ENCODE measurements around the gene ZKSCAN4. TPM values are rescaled to one million over a fixed set of nuclear protein-coding genes. Genes with fewer than 3 reads are reported as not detected.

Gene ZKSCAN4
- total RNA-seq, result 4.8 and 6.0 TPM in 2 replicates

DNA sequence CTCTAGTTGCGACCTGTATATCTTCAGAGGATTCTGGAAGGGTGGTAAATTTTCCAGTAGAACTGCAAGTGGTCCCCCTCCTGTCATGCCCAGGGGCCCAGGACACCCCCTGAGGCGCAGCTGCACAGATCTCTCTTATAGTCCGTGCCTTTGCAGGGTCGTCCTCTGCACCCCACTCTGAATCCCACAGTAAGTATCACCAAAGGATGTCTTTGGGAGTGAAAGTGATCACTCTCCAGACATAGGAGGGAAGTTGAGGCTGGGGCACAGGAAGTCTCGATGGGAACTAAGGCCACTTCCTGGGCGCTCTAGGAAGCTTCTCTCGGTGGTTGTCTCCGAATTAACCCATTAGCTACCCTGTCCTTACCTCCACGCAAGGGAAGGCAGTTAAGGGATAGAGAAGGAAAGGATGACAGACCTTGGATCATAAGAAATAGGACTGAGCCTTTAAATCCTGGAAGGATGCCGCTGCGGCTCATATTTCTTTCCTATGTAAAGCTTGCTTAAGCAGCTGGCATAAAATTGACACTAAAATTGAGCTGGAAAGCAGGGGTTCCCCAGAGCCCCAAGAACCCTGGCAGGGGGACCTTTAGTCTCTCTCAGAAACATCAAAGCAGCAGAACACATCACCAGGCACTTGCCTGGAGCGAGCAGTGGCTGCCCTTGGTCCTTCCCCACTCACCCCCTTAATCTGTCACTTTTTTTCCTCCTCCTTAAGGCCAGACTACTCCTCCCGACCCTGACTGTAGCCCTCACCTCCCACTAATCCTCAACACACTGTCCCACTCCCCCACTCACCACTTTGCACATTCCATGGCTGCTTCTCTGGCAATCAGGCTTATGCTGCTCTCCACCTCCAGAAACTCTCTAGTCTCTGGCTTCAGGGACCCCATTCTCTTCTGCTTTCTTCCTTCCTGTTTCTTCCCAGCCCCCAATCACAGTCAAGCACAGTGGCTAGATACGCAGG lies at the start of gene ZKSCAN4:
TSS of gene ZKSCAN4 (minus strand) at position 261 of the 967 bp plus-strand sequence. CDS start 289 bp downstream, outside the sequence.

DNA sequence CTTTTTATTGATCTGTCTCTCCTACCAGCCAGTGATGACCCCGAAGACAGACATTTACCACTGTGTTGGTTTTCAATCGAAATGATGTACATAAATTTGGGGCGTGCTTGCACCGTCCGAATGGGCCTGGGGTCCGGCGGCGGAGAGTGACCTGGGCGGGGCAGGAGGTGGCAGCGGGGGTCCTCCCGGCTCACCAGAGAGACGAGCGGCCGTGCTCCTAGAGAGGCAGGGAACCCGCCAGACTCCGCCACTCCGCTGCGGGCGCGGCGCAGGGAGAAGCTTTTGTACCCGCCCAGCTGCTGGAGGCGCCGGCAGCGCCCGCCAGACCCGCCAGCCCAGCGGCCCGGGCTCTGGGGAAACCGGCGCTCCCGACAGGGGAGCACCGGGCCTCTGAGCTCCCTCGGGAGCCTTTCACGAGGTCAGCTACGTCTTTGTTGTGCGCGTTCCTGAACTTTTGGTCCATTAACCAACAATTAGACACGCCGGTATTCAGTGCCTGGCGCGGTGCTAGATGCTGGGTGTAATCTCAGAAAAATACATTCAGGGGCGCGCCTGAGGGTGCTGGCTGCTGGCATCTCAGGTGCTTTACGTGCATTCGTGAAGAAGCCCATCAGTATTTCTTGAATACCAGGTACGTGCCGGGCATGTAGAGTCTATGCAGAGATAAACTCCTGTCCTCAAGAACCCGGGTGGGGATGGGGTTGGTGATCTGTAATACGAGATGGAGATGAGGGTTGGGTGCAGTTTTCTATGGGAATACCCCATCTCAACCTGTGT lies 29.4 kb upstream of the ZKSCAN4 start, which contains the start of gene PGBD1:
TSS of gene PGBD1 (plus strand) at position 285 of the 777 bp plus-strand sequence. CDS start 2,242 bp downstream, outside the sequence.

DNA sequence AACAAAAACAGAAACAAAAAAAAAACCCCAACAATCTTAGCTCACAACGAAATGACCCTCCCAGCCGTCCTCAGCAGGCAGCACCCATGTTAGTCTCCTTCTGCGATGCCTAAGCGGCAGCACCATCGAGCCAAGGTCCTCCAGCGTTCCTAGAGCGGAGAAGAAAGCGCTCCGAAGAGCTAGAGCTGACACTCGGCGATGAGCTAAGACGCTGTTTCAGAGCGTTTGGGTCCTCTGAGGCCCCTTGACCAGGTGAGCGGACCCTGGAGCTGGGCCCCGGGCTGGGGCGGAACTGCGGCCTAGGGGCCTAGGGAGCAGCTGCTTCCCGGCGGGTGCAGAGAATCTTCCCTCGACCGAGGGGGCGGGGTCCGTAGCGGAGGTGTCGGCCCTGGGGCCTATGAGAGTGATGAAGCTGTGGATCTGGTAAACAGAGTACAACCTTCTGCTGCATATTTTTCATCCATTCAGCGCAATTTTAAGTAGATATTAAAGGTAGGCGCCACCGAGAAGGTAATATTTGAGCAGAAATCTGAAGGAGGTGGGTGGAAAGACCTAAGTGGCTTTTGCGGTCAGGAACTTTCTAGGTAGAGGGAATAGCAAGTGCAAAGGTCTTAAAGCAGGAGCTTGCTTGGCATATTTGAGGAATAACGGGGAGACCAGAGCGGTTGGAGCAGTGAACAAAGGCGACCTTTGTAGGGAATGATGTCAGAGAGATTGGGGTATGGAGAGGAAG lies 15.1 kb upstream of the ZKSCAN4 start, which contains the start of gene ZSCAN26:
TSS of gene ZSCAN26 (plus strand) at position 182 of the 733 bp plus-strand sequence. CDS start 4,777 bp downstream, outside the sequence.

DNA sequence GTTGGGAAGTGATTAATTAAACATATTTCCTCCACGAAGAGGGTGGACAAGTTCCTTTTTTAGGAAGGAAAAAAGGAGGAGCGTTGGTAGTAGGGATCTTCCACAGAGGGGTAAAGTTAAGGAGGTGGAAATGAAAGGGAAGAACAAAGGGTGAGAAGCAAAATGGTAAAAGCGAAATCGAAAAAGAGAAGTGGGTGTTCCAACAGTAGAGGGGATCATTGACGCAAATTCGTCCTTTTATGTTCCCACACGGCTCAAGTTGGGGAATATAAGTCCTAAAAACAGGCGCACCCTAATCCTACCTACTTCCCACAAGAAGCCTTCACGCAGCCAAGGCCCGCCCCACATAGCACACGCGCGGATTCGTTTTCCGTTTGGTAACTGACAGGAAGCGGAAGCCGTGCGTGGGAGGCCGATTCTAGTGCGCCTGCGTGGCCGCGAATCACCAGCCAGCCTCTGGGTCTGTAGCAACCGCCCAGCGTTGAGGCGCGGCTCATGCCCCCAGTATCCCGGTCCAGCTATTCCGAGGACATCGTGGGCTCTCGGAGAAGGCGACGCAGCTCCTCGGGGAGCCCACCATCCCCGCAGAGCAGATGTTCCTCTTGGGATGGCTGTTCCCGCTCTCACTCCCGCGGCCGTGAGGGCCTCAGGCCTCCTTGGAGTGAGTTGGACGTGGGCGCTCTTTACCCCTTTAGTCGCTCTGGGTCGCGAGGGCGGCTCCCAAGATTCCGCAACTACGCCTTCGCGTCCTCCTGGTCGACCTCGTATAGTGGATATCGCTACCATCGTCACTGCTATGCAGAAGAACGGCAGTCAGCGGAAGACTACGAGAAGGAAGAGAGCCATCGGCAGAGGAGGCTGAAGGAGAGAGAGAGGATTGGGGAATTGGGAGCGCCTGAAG lies 7.1 kb upstream of the ZKSCAN4 start, which contains the start of gene NKAPL:
TSS of gene NKAPL (plus strand) at position 421 of the 901 bp plus-strand sequence. CDS start at position 496, 75 bp downstream.

DNA sequence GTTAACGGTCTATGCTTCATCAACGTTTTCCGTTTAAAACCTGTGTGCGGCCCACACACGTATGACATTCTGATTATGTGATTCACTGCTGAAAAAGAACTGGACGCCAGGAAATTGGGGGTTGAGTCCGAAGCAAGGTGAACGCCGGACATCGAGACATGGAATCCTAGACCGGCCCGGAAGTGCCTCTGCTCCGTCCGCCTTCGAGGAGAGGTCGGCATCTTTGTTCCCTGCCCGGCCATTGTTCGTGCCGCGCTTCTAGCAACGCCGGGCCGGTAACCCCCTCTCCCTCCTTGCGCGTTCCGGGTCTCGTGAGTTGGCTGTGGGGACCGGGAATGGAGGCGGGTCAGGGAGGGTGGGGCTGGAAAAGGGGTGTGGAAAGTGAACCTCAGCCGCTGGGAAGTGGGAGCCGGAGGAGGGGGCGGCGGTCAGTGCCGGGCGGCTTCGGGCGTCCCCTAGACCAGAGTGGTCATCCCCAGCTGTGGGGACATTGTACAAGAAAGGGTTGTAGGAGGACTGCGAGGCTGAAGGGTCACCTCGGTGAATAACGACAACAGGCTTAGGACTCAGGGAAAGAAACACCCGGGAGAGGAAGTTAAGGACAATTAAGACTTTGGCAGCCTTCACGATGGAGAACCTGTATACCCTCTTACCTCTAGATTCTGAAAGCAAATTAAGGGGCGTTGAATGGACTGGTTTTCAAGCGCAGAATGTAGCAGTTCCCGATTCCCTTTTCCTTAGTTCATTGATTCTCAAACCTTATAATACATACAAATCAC lies 26.8 kb downstream of the ZKSCAN4 start, which contains the start of gene ZSCAN9:
TSS of gene ZSCAN9 (plus strand) at position 220 of the 779 bp plus-strand sequence. CDS start 1,810 bp downstream, outside the sequence.

Other genes with a start within 250 kb of the ZKSCAN4 start
- gene ZNF165, start 171.7 kb downstream of the ZKSCAN4 start, total RNA-seq, result 0.13 and 0.26 TPM in 2 replicates
- gene ZSCAN16, start 127.7 kb downstream of the ZKSCAN4 start, total RNA-seq, result 1.7 and 2.2 TPM in 2 replicates
- 23.0 and 26.4 TPM in 2 replicates for gene ZKSCAN8, start 110.4 kb downstream of the ZKSCAN4 start, total RNA-seq
- 8.3 and 12.6 TPM in 2 replicates for gene ZSCAN9, start 27.0 kb downstream of the ZKSCAN4 start, total RNA-seq
- 0.96 and 1.7 TPM in 2 replicates for gene NKAPL, start 7.0 kb upstream of the ZKSCAN4 start, total RNA-seq
- gene ZSCAN26, start 14.9 kb upstream of the ZKSCAN4 start, total RNA-seq, result 16.4 and 17.9 TPM in 2 replicates
- gene PGBD1, start 29.3 kb upstream of the ZKSCAN4 start, total RNA-seq, result 4.4 and 4.9 TPM in 2 replicates
- 4.2 and 4.4 TPM in 2 replicates for gene ZSCAN31, start 83.9 kb upstream of the ZKSCAN4 start, total RNA-seq
- 6.9 and 8.3 TPM in 2 replicates for gene ZKSCAN3, start 97.7 kb upstream of the ZKSCAN4 start, total RNA-seq
- 5.8 and 6.3 TPM in 2 replicates for gene ZSCAN12, start 147.5 kb upstream of the ZKSCAN4 start, total RNA-seq
- gene ZSCAN23, start 191.2 kb upstream of the ZKSCAN4 start, total RNA-seq, result 4.7 TPM in 2 replicates